Activated T-helper 1 cell treated with anti-CD3 and anti-CD28 coated beads, Interleukin-12 subunit alpha, Interleukin-12 subunit beta, Interleukin-2, Interleukin-4 antibody, amounts not matched to agents 30 ng/mL and 10 ng/mL and 1 ng/mL, durations not matched to agents 14 hours and 24 hours and 36 hours (primary cell): ENCODE results near the gene NPM1. TPM values are rescaled to one million over a fixed set of nuclear protein-coding genes. Genes with fewer than 3 reads are reported as not detected.

ENCODE experiments used
- DNase-seq: peaks from one replicate; pipeline ENCODE4 v3.0.0; 2021; ENCODE audit warnings: low spot score
- H3K27ac Mint-ChIP-seq: one replicate; pipeline ENCODE4 v1.8.0; 2021; ENCODE audit warnings: mild to moderate bottlenecking, mixed read lengths
- H3K27me3 Mint-ChIP-seq: one replicate; pipeline ENCODE4 v1.8.0; 2022; ENCODE audit warnings: mild to moderate bottlenecking, moderate library complexity, mixed read lengths; ENCODE audit not compliant: insufficient read depth
- H3K36me3 Mint-ChIP-seq: one replicate; pipeline ENCODE4 v1.8.0; 2021; ENCODE audit warnings: low read depth, mixed read lengths
- H3K4me1 Mint-ChIP-seq: one replicate; pipeline ENCODE4 v1.8.0; 2021; ENCODE audit warnings: low read depth, mixed read lengths
- H3K4me3 Mint-ChIP-seq: one replicate; pipeline ENCODE4 v1.8.0; 2021; ENCODE audit warnings: mild to moderate bottlenecking, moderate library complexity, mixed read lengths
- H3K9me3 Mint-ChIP-seq: one replicate; pipeline ENCODE4 v1.8.0; 2021; ENCODE audit warnings: mixed read lengths
- intact Hi-C: fragments of 100-400 bp; cut with micrococcal nuclease; formaldehyde crosslinking; loops from one replicate; pipeline ENCODE4 v1.15.1; 2024
- total RNA-seq: library from RNA; stranded (reverse); gene quantifications from 2 replicates; pipeline ENCODE4 v1.2.3, GENCODE V29; 2022

The NPM1 gene
- total RNA-seq, 1 donor from 2014 or later, result 2,809 TPM

- Mint-ChIP-seq H3K36me3 (no peaks in the 10 kb centered on the region), H3K27ac (no peak overlapping the region)
These were observed 69.7 kb downstream of the NPM1 start for GRCh38 chr5:171457208-171457981.

GRCh38 chr5:171459839-171460238 is 72.2 kb downstream of the NPM1 start:
- intact Hi-C loops, result no loop called here

More at GRCh38 chr5:171457208-171457981, 69.7 kb downstream of the NPM1 start:
- Mint-ChIP-seq H3K9me3 (no peaks in the 10 kb centered on the region), H3K27me3 (peaks cover 12% of the 10 kb centered on the region), H3K4me1 (no peaks in the 10 kb centered on the region), H3K4me3 (no peak overlapping the region)
- intact Hi-C loops, result no loop called here
- DNase-seq, result no peak

More at GRCh38 chr5:171459839-171460238, 72.2 kb downstream of the NPM1 start:
- no peaks in the 10 kb centered on the region for H3K36me3 Mint-ChIP-seq
- H3K9me3 Mint-ChIP-seq, result no peaks in the 10 kb centered on the region
- H3K27me3 Mint-ChIP-seq, result peaks cover 5% of the 10 kb centered on the region
- no peak overlapping the region for H3K4me3 Mint-ChIP-seq
- no peak for DNase-seq
- no peaks in the 10 kb centered on the region for H3K4me1 Mint-ChIP-seq
- no peak overlapping the region for H3K27ac Mint-ChIP-seq

Other genes starting within 250 kb of the NPM1 start
- gene TLX3, start 78.6 kb upstream of the NPM1 start, total RNA-seq, result not detected in 2 replicates
- 0.17 and 0.21 TPM in 2 replicates for gene FGF18, start 31.8 kb downstream of the NPM1 start, total RNA-seq